SU-DHL-6 (cell line): ENCODE data around the gene TMPRSS11E.
"Not testable (repeated sequence)": the region's sequence is repeated elsewhere in the genome, so short reads cannot be mapped to it uniquely, and the experiment has no call there.

Experiments
- H2AFZ ChIP-seq: fragments of 200-600 bp; sonication (generic); 2 replicates; pipeline ENCODE4 v1.6.1; 2014; ENCODE audit warnings: low read depth, mild to moderate bottlenecking, moderate library complexity, mixed read lengths, antibody characterized with exemption, low read length; ENCODE audit not compliant: severe bottlenecking
- H3F3A ChIP-seq: fragments of 200-600 bp; shearing (Covaris generic); 2 replicates; pipeline ENCODE4 v1.6.0; 2016; ENCODE audit warnings: antibody characterized with exemption, mild to moderate bottlenecking; ENCODE audit not compliant: insufficient read depth
- H3K27ac ChIP-seq: fragments of 200-600 bp; sonication (generic); 2 replicates; pipeline ENCODE4 v1.5.1; 2016; ENCODE audit warnings: low read depth, mild to moderate bottlenecking, low read length, moderate library complexity, mixed read lengths
- H3K27me3 ChIP-seq: fragments of 200-600 bp; sonication (generic), shearing (Covaris generic); 2 replicates; pipeline ENCODE4 v1.6.0; 2014; ENCODE audit warnings: mild to moderate bottlenecking, low read length
- H3K36me3 ChIP-seq: fragments of 200-600 bp; sonication (generic); 2 replicates; pipeline ENCODE4 v1.6.1; 2014; ENCODE audit warnings: mild to moderate bottlenecking, low read length, mixed read lengths
- H3K4me2 ChIP-seq: fragments of 300-600, 200-600 bp; shearing (Covaris generic), sonication (generic); 2 replicates; pipeline ENCODE4 v1.6.0; 2014; ENCODE audit warnings: low read length, low read depth, mild to moderate bottlenecking; ENCODE audit not compliant: poor library complexity, severe bottlenecking
- H3K4me3 ChIP-seq: fragments of 200-600 bp; sonication (generic); 2 replicates; pipeline ENCODE4 v1.5.1; 2014; ENCODE audit warnings: antibody characterized with exemption, low read length, mild to moderate bottlenecking, mixed read lengths; ENCODE audit not compliant: insufficient read depth, poor library complexity, severe bottlenecking
- H3K79me2 ChIP-seq: fragments of 200-600 bp; sonication (generic); 2 replicates; pipeline ENCODE4 v1.6.1; 2014; ENCODE audit warnings: mild to moderate bottlenecking, low read length, moderate library complexity; ENCODE audit not compliant: insufficient read depth
- H3K9ac ChIP-seq: fragments of 200-600 bp; sonication (generic); 2 replicates; pipeline ENCODE4 v1.7.0; 2014; ENCODE audit warnings: mild to moderate bottlenecking, low read length
- H3K9me2 ChIP-seq: fragments of 200-600 bp; sonication (generic); replicated peaks from 2 replicates; pipeline ENCODE4 v1.6.1; 2014; ENCODE audit warnings: low read length; ENCODE audit not compliant: insufficient read depth
- H3K9me3 ChIP-seq: fragments of 200-600 bp; sonication (generic); 2 replicates; pipeline ENCODE4 v1.6.1; 2014; ENCODE audit warnings: low read length, mixed read lengths; ENCODE audit not compliant: insufficient read depth
- H4K20me1 ChIP-seq: fragments of 200-600 bp; sonication (generic); 2 replicates; pipeline ENCODE4 v1.6.1; 2014; ENCODE audit warnings: low read depth, mild to moderate bottlenecking, antibody characterized with exemption, low read length, moderate library complexity, mixed read lengths
- CTCF ChIP-seq: fragments of 200-600 bp; sonication (generic); IDR thresholded peaks from one replicate; pipeline ENCODE4 v1.5.1; 2017; ENCODE audit warnings: antibody characterized with exemption, mild to moderate bottlenecking, low read length, moderate library complexity; ENCODE audit not compliant: insufficient read depth, poor library complexity, severe bottlenecking
- EZH2phosphoT487 ChIP-seq: fragments of 200-600 bp; sonication (generic), shearing (Covaris generic); conservative IDR thresholded peaks from 2 replicates; pipeline ENCODE4 v1.6.1; 2018; ENCODE audit warnings: mild to moderate bottlenecking, antibody characterized with exemption, low read length, moderate library complexity, mixed read lengths

The TMPRSS11E gene

DNA sequence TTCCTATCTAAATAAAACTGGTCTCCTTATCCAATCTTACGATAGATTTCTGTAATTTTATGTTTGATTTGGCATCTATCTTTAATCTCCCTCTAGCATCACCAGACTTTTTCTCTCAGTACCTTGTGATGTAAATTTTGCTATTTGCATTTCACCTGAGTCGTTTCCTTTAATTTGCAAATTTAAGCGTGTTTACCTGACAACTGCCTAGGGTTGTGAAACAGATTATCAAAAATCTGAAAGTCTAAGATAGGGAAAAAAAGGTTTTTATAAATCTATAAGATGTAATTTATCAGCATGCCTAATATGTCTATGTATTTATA is 39.4 kb upstream of the TMPRSS11E start:
- Histone ChIP-seq H3F3A (no peaks in the 10 kb centered on the region), H3K4me2 (no peak overlapping the region), H3K9me3 (no peaks in the 10 kb centered on the region), H3K9ac (no peak overlapping the region), H3K36me3 (no peaks in the 10 kb centered on the region), H2AFZ (no peak overlapping the region), H3K27ac (no peak overlapping the region), H3K27me3 (no peaks in the 10 kb centered on the region), H3K4me3 (no peak overlapping the region), H3K79me2 (no peaks in the 10 kb centered on the region), H4K20me1 (no peaks in the 10 kb centered on the region), H3K9me2 (no peaks in the 10 kb centered on the region)
- TF ChIP-seq EZH2phosphoT487 = no peak
- TF ChIP-seq CTCF = no peak

DNA sequence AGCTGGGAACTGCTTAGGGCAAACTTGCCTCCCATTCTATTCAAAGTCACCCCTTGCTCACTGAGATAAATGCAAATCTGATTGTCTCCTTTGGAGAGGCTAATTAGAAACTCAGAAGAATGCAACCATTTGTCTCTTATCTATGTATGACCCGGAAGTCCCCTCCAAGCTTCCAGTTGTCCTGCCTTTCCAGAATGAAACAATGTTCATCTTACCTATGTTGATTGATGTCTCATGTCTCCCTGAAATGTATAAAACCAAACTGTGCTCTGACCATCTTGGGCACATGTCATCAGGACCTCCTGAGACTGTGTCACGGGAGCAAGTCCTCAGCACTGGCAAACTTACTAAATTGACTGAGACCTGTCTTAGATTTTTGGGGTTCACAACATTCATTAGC is 37.1 kb upstream of the TMPRSS11E start:
- Histone ChIP-seq H4K20me1 (no peaks in the 10 kb centered on the region), H3K9me2 (no peaks in the 10 kb centered on the region), H3K79me2 (no peaks in the 10 kb centered on the region), H2AFZ (no peak overlapping the region), H3K9ac (no peak overlapping the region), H3K9me3 (no peaks in the 10 kb centered on the region), H3K27ac (no peak overlapping the region), H3K27me3 (no peaks in the 10 kb centered on the region), H3F3A (no peaks in the 10 kb centered on the region), H3K4me2 (no peak overlapping the region), H3K36me3 (no peaks in the 10 kb centered on the region), H3K4me3 (no peak overlapping the region)
- no peak for TF ChIP-seq EZH2phosphoT487
- TF ChIP-seq CTCF = no peak

GRCh38 chr4:68410643-68411042 is 36.6 kb upstream of the TMPRSS11E start:
- Histone ChIP-seq H2AFZ (no peak overlapping the region), H3K79me2 (no peaks in the 10 kb centered on the region), H3K4me3 (no peak overlapping the region), H3K4me2 (no peak overlapping the region), H3K9me3 (no peaks in the 10 kb centered on the region), H4K20me1 (no peaks in the 10 kb centered on the region), H3F3A (no peaks in the 10 kb centered on the region), H3K27me3 (no peaks in the 10 kb centered on the region), H3K36me3 (no peaks in the 10 kb centered on the region), H3K9me2 (no peaks in the 10 kb centered on the region), H3K9ac (no peak overlapping the region), H3K27ac (no peak overlapping the region)
- TF ChIP-seq EZH2phosphoT487 = no peak
- TF ChIP-seq CTCF = no peak

GRCh38 chr4:68412031-68412430 is 35.2 kb upstream of the TMPRSS11E start:
- not testable (repeated sequence) for H3K4me2 ChIP-seq, H3K4me3 ChIP-seq, H3K9me2 ChIP-seq, H4K20me1 ChIP-seq, H3K27me3 ChIP-seq, H3K9ac ChIP-seq, H3K27ac ChIP-seq, H3K9me3 ChIP-seq, H3K36me3 ChIP-seq, H3K79me2 ChIP-seq, H3F3A ChIP-seq, H2AFZ ChIP-seq
